Measurements from ENCODE around the gene LHFPL5.

LHFPL5 gene

GRCh38 chr6:35831257-35832007 is 26.3 kb downstream of the LHFPL5 start:
- H3K9me3 ChIP-seq: no peaks in the 10 kb centered on the region; the same call in 1 of the 2 replicates
- TF ChIP-seq CTCF (IDR thresholded peaks at IDR 0.05; ENCODE audit: low read depth, low read length): no peak
- DNase-seq: no peak
- no peaks in the 10 kb centered on the region for H3K4me1 ChIP-seq
- H3K4me3 ChIP-seq (ENCODE audit: low read depth, low read length): no peak overlapping the region
- no peaks in the 10 kb centered on the region for H3K27me3 ChIP-seq
- H3K36me3 ChIP-seq: peaks cover 37% of the 10 kb centered on the region

GRCh38 chr6:35833536-35833935 is 28.4 kb downstream of the LHFPL5 start:
- Histone ChIP-seq H3K27me3 (no peaks in the 10 kb centered on the region), H3K4me1 (no peaks in the 10 kb centered on the region), H3K36me3 (peaks cover 54% of the 10 kb centered on the region), H3K9me3 (no peaks in the 10 kb centered on the region), H3K4me3 (ENCODE audit: low read depth, low read length) (no peak overlapping the region)
- no peak for DNase-seq
- TF ChIP-seq CTCF (IDR thresholded peaks at IDR 0.05; ENCODE audit: low read depth, low read length): no peak

- Histone ChIP-seq H3K36me3 (peaks cover 80% of the 10 kb centered on the region), H3K9me3 (no peaks in the 10 kb centered on the region), H3K4me3 (ENCODE audit: low read depth, low read length) (no peak overlapping the region), H3K4me1 (no peaks in the 10 kb centered on the region), H3K27me3 (no peaks in the 10 kb centered on the region)
- no peak for DNase-seq
- no peak for TF ChIP-seq CTCF (IDR thresholded peaks at IDR 0.05; ENCODE audit: low read depth, low read length)
These were observed 33.9 kb downstream of the LHFPL5 start for GRCh38 chr6:35839019-35839418.

- DNase-seq: no peak
- TF ChIP-seq CTCF (IDR thresholded peaks at IDR 0.05; ENCODE audit: low read depth, low read length): no peak
- H3K36me3 ChIP-seq: peaks cover 70% of the 10 kb centered on the region
These were observed 37.2 kb downstream of the LHFPL5 start for GRCh38 chr6:35842381-35842780.

GRCh38 chr6:35844290-35844689 is 39.1 kb downstream of the LHFPL5 start:
- H3K9me3 ChIP-seq: no peaks in the 10 kb centered on the region
- TF ChIP-seq CTCF (IDR thresholded peaks at IDR 0.05; ENCODE audit: low read depth, low read length): no peak
- no peaks in the 10 kb centered on the region for H3K4me1 ChIP-seq
- no peak overlapping the region for H3K4me3 ChIP-seq (ENCODE audit: low read depth, low read length)
- H3K27me3 ChIP-seq: no peaks in the 10 kb centered on the region
- H3K36me3 ChIP-seq: peaks cover 66% of the 10 kb centered on the region
- DNase-seq: no peak

More at GRCh38 chr6:35842381-35842780, 37.2 kb downstream of the LHFPL5 start:
- H3K27me3 ChIP-seq: no peaks in the 10 kb centered on the region
- no peaks in the 10 kb centered on the region for H3K4me1 ChIP-seq
- no peak overlapping the region for H3K4me3 ChIP-seq (ENCODE audit: low read depth, low read length)
- no peaks in the 10 kb centered on the region for H3K9me3 ChIP-seq

GRCh38 chr6:35850208-35850607 is 45.1 kb downstream of the LHFPL5 start:
- H3K27me3 ChIP-seq: no peaks in the 10 kb centered on the region
- no peaks in the 10 kb centered on the region for H3K4me1 ChIP-seq
- peaks cover 72% of the 10 kb centered on the region for H3K36me3 ChIP-seq
- no peaks in the 10 kb centered on the region for H3K9me3 ChIP-seq
- no peak overlapping the region for H3K4me3 ChIP-seq (ENCODE audit: low read depth, low read length)
- TF ChIP-seq CTCF (IDR thresholded peaks at IDR 0.05; ENCODE audit: low read depth, low read length): no peak
- no peak for DNase-seq

All from BE2C (cell line).